ENCODE measurements around the gene DLGAP4. TPM values are rescaled to one million over a fixed set of nuclear protein-coding genes. Genes with fewer than 3 reads are reported as not detected.

DLGAP4 gene
- total and polyA plus RNA-seq, 10 of the 15 experiments (the other 5 are each of a cell fraction or from before 2014, with no cell fraction given), result 0.42 to 43.3 (median 19.0) TPM

DNA sequence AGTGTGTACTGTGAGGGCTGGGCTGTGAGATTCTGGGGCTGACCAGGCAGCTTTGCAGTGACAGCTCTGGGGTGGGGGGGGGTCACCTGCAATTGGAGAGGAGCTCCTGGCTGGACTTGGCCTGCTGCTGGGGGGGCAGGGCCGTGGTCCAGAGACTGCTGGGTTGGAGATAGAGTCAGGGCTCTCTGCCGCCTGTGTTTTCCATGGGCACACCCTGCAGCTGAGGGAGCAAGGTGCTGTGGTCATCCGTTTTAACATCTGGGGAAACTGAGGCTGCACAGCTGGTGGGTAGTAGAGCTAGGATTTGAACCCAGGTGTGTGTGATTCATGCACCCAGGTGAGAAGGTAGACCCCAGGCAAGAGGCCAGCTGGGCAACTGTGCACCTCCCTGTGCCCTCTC is 7.3 kb downstream of the DLGAP4 start:
- ChIA-PET POLR2A (no interaction called here), RAD21 (ENCODE audit: unreplicated experiment) (no interaction called here), SMC1A (ENCODE audit: uncharacterized antibody, unreplicated experiment) (no interaction called here), CTCF (no interaction called here)
- DNase-seq (ENCODE audit: low read depth, low spot score) (no peak), FAIRE-seq (no peak), ATAC-seq (no peak)
- in situ Hi-C loops (cut with MboI) (no loop called here), intact Hi-C loops (cut with micrococcal nuclease; ENCODE audit: unreplicated experiment) (no loop called here)
- no peak overlapping the region for H3K4me2 ChIP-seq (ENCODE audit: control insufficient read depth, insufficient read depth)
- no peaks in the 10 kb centered on the region for H4K20me1 ChIP-seq (ENCODE audit: control insufficient read depth, insufficient read depth)
- H3K36me3 ChIP-seq (ENCODE audit: control insufficient read depth in 2 of 2, insufficient read depth in 2 of 2, low read length in 1 of 2), result no peaks in the 10 kb centered on the region
- no peak overlapping the region for H3K9ac ChIP-seq (ENCODE audit: control insufficient read depth, insufficient read depth, low read length)
- no TSS peak for BruUV-seq (replicated peaks)
- no peak overlapping the region for H3K27ac ChIP-seq (ENCODE audit: control insufficient read depth, insufficient read depth)
- WGBS (ENCODE audit: insufficient coverage, insufficient replicate concordance, low lambda C conversion rate, missing lambda C conversion rate), result 34% methylated on average over 3 of the region's 3 CpGs
- no peak overlapping the region for H3K4me3 ChIP-seq
- H2AFZ ChIP-seq (ENCODE audit: control insufficient read depth, low read depth, low read length), result no peak overlapping the region
- TF ChIP-seq ASH2L (IDR thresholded peaks at IDR 0.05; ENCODE audit: borderline replicate concordance, low read depth), result no peak
- TF ChIP-seq CHD1 (IDR thresholded peaks at IDR 0.05; ENCODE audit: low read depth, low read length), result no peak
- TF ChIP-seq BHLHE40 (IDR thresholded peaks at IDR 0.05; ENCODE audit: borderline replicate concordance in 1 of 2, low read depth in 2 of 2, low read length in 1 of 2), result no peak
- TF ChIP-seq POLR2A (IDR thresholded peaks at IDR 0.05; ENCODE audit: low read depth, low read length), result no peak
- no peak for TF ChIP-seq SREBF1 (IDR thresholded peaks at IDR 0.05; ENCODE audit: low read length)
- TF ChIP-seq MXI1 (IDR thresholded peaks at IDR 0.05; ENCODE audit: low read depth, low read length), result no peak
- no peak for TF ChIP-seq SMARCA5 (IDR thresholded peaks at IDR 0.05)
- H3K27me3 ChIP-seq (replicated peaks in 1 of 2; ENCODE audit: control insufficient read depth in 2 of 2, insufficient read depth in 2 of 2, low read length in 1 of 2), result no peaks in the 10 kb centered on the region
- no peaks in the 10 kb centered on the region for H3K9me3 ChIP-seq (replicated peaks; ENCODE audit: control insufficient read depth, insufficient read depth, low read length)
- H3K79me2 ChIP-seq (ENCODE audit: control insufficient read depth, insufficient read depth, low read length), result no peaks in the 10 kb centered on the region
- no peaks in the 10 kb centered on the region for H3K4me1 ChIP-seq (ENCODE audit: control insufficient read depth, insufficient read depth, low read length)

DNA sequence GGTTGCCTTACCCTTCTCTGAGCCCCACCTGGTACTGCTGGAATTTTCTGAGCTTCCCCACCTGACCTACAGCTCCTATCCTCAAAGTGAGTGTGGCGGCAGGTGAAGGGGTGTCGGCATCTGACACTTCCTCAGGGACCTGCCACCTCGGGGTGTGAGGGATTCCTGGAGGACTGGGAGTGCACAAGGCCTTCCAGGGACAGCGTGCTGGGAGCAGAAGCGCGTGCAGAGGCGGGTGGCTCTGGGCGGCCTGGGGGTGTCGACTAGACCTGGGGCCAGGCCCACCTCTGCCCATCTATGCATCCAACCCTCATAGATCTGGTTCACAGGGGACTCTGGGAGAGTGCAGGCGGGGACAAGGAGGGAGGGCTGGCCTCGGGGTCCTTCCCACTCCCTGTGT is 7.8 kb downstream of the DLGAP4 start:
- SMC1A ChIA-PET (ENCODE audit: uncharacterized antibody, unreplicated experiment), result no interaction called here
- Histone ChIP-seq H3K4me2 (ENCODE audit: control insufficient read depth, insufficient read depth) (no peak overlapping the region), H3K9me3 (replicated peaks; ENCODE audit: control insufficient read depth, insufficient read depth, low read length) (no peaks in the 10 kb centered on the region), H3K9ac (ENCODE audit: control insufficient read depth, insufficient read depth, low read length) (no peak overlapping the region), H3K79me2 (ENCODE audit: control insufficient read depth, insufficient read depth, low read length) (no peaks in the 10 kb centered on the region), H3K36me3 (ENCODE audit: control insufficient read depth in 2 of 2, insufficient read depth in 2 of 2, low read length in 1 of 2) (no peaks in the 10 kb centered on the region), H3K27me3 (replicated peaks in 1 of 2; ENCODE audit: control insufficient read depth in 2 of 2, insufficient read depth in 2 of 2, low read length in 1 of 2) (no peaks in the 10 kb centered on the region), H4K20me1 (ENCODE audit: control insufficient read depth, insufficient read depth) (no peaks in the 10 kb centered on the region), H3K4me3 (no peak overlapping the region), H3K27ac (ENCODE audit: control insufficient read depth, insufficient read depth) (no peak overlapping the region), H3K4me1 (ENCODE audit: control insufficient read depth, insufficient read depth, low read length) (no peaks in the 10 kb centered on the region), H2AFZ (ENCODE audit: control insufficient read depth, low read depth, low read length) (no peak overlapping the region)
- ATAC-seq, result no peak
- intact Hi-C loops (cut with micrococcal nuclease; ENCODE audit: unreplicated experiment), result no loop called here
- no TSS peak for BruUV-seq (replicated peaks)
- in situ Hi-C loops (cut with MboI), result no loop called here
- WGBS (ENCODE audit: insufficient coverage, insufficient replicate concordance, low lambda C conversion rate, missing lambda C conversion rate), result 57% methylated on average over 11 of the region's 11 CpGs
- POLR2A ChIA-PET, result no interaction called here
- CTCF ChIA-PET, result no interaction called here
- FAIRE-seq, result no peak
- DNase-seq (ENCODE audit: low read depth, low spot score), result no peak
- RAD21 ChIA-PET (ENCODE audit: unreplicated experiment), result no interaction called here
- TF ChIP-seq, protein P1, sequence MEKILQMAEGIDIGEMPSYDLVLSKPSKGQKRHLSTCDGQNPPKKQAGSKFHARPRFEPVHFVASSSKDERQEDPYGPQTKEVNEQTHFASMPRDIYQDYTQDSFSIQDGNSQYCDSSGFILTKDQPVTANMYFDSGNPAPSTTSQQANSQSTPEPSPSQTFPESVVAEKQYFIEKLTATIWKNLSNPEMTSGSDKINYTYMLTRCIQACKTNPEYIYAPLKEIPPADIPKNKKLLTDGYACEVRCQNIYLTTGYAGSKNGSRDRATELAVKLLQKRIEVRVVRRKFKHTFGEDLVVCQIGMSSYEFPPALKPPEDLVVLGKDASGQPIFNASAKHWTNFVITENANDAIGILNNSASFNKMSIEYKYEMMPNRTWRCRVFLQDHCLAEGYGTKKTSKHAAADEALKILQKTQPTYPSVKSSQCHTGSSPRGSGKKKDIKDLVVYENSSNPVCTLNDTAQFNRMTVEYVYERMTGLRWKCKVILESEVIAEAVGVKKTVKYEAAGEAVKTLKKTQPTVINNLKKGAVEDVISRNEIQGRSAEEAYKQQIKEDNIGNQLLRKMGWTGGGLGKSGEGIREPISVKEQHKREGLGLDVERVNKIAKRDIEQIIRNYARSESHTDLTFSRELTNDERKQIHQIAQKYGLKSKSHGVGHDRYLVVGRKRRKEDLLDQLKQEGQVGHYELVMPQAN (conservative IDR thresholded peaks at IDR 0.05), result no peak
- TF ChIP-seq CTCF (IDR thresholded peaks at IDR 0.05 in 2 of 3, conservative IDR thresholded peaks at IDR 0.05 in 1 of 3; ENCODE audit: control insufficient read depth in 2 of 3, extremely low read depth in 1 of 3, insufficient read depth in 1 of 3, low read depth in 3 of 3, low read length in 3 of 3) (no peak), STAT1 (conservative IDR thresholded peaks at IDR 0.05) (no peak), HDAC6 (IDR thresholded peaks at IDR 0.05; ENCODE audit: unreplicated experiment) (no peak), ESRRA (IDR thresholded peaks at IDR 0.05; ENCODE audit: low read length) (no peak), ATF2 (IDR thresholded peaks at IDR 0.05; ENCODE audit: low read length) (no peak), ZNF24 (IDR thresholded peaks at IDR 0.05) (no peak), GATAD2B (conservative IDR thresholded peaks at IDR 0.05; ENCODE audit: low read depth) (no peak), TCF12 (IDR thresholded peaks at IDR 0.05; ENCODE audit: low read depth, low read length) (no peak)

All from GM12878 (cell line).